GM19395 (cell line): ENCODE data around the gene CTBP1.
"Not testable (repeated sequence)": the region's sequence is repeated elsewhere in the genome, so short reads cannot be mapped to it uniquely, and the experiment has no call there.

Experiments used
- ATAC-seq: cut with Tn5 transposase; IDR thresholded peaks from one replicate; pipeline ENCODE4 v1.9.1; 2021; ENCODE audit warnings: mild to moderate bottlenecking, moderate library complexity; ENCODE audit not compliant: unreplicated experiment

The CTBP1 gene

GRCh38 chr4:1248245-1249147, at the start of gene CTBP1:
TSS of gene CTBP1 (minus strand) at chr4:1249130. CDS start at chr4:1241331, 7,799 bp downstream.
- ATAC-seq: peak; percentile 39

- ATAC-seq: no peak
Measured at GRCh38 chr4:1298461-1298860, 49.5 kb upstream of the CTBP1 start.

- no peak for ATAC-seq
Measured at GRCh38 chr4:1297456-1298325, 48.8 kb upstream of the CTBP1 start.

GRCh38 chr4:1297023-1297395, 48.1 kb upstream of the CTBP1 start:
- ATAC-seq: no peak

- no peak for ATAC-seq
Measured at GRCh38 chr4:1296324-1297022, 47.5 kb upstream of the CTBP1 start.

GRCh38 chr4:1295405-1296055, 46.6 kb upstream of the CTBP1 start:
- no peak for ATAC-seq

GRCh38 chr4:1294891-1295290, 46.0 kb upstream of the CTBP1 start:
- no peak for ATAC-seq

- ATAC-seq: no peak
Measured at GRCh38 chr4:1294424-1294823, 45.5 kb upstream of the CTBP1 start.

GRCh38 chr4:1293991-1294390, 45.1 kb upstream of the CTBP1 start:
- no peak for ATAC-seq

GRCh38 chr4:1293531-1293941, 44.6 kb upstream of the CTBP1 start:
- ATAC-seq: no peak

GRCh38 chr4:1292703-1293011, 43.7 kb upstream of the CTBP1 start:
- not testable (repeated sequence) for ATAC-seq

- ATAC-seq: no peak
Measured at GRCh38 chr4:1291996-1292702, 43.2 kb upstream of the CTBP1 start.

- ATAC-seq: no peak
Measured at GRCh38 chr4:1291091-1291490, 42.2 kb upstream of the CTBP1 start.

GRCh38 chr4:1290165-1290977, 41.4 kb upstream of the CTBP1 start:
- ATAC-seq: peak; percentile 5

GRCh38 chr4:1289207-1290164, 40.6 kb upstream of the CTBP1 start, which contains the start of gene MAEA:
TSS of gene MAEA (plus strand) at chr4:1289891. CDS start at chr4:1289914, 23 bp downstream.
- peak; percentile 94 for ATAC-seq

GRCh38 chr4:1288786-1289185, 39.9 kb upstream of the CTBP1 start:
- no peak for ATAC-seq

GRCh38 chr4:1285790-1286553, 37.0 kb upstream of the CTBP1 start:
- ATAC-seq: no peak
